Measurements from ENCODE around the gene FAAP20. TPM values are rescaled to one million over a fixed set of nuclear protein-coding genes. Genes with fewer than 3 reads are reported as not detected.
A peak's percentile ranks its signal among the peaks of the same experiment; 100 is the strongest.

Gene FAAP20
- total and polyA plus RNA-seq, 2 of the 8 experiments (the other 6 are each of a cell fraction or from before 2014, with no cell fraction given) = 58.4 to 99.8 TPM

DNA sequence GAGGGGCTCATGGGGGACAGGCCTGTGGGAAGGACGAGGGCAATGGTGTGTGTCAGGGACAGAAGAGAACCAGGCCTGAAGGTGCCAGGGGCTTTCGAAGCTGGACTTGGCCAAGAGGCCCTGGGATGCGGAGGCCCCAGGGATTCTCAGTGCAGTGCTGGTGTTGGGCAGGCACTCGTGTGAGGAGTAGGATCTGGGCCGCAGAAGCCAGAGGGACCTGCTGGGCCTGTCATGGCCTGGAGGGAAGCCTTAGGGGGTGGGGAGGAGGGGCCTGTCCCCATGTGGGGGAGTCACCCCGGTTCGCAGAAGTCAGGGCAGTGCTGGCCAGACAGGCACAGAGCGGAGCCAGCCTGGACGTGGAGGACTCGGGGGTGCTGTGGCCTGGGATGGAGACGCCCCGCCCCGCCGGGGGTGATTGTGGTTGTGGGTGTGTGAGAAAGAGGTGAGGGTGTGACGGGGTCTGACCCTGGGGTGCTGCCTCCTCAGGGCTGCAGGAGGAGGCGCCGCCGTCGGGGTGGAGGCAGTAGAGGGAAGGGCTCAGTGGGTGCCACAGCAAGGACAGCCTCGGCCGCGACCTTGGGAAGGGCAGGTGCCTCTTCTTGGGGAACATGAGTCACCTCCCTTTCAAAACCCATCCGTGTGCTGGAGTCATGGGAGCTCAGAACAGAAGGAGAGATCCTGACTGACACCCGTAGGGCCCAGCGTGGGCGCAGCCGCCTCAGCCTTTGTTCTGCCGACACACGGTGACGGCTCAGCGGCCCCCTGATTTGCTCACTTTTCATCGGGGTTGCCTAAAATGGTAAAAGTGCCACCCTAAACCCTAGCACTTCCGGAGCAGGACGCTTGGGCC lies 33.9 kb downstream of the FAAP20 start:
- CTCF ChIA-PET (ENCODE audit: partially characterized antibody) = interaction anchor here (0.6 to 1.7 kb wide), 4 partner anchors 14 to 224 kb away, joined by 3 to 7 read pairs (median 4); no protein-coding TSS in a partner anchor
- Histone ChIP-seq H2BK120ac (replicated peaks; ENCODE audit: low read depth, low read length) (no peak overlapping the region), H3K14ac (ENCODE audit: insufficient read length) (no peak overlapping the region)
- TF ChIP-seq KDM4A (IDR thresholded peaks at IDR 0.05; ENCODE audit: low read depth, low read length, severe bottlenecking) (no peak), PHF8 (conservative IDR thresholded peaks at IDR 0.05; ENCODE audit: low read depth, low read length) (no peak), RNF2 (IDR thresholded peaks at IDR 0.05; ENCODE audit: borderline replicate concordance, low read depth, low read length, missing control alignments, poor library complexity, severe bottlenecking) (no peak), POU5F1 (IDR thresholded peaks at IDR 0.05; ENCODE audit: low read depth, low read length) (no peak), CTBP2 (IDR thresholded peaks at IDR 0.05; ENCODE audit: borderline replicate concordance, insufficient read depth, insufficient read length, low read length) (no peak), NANOG (IDR thresholded peaks at IDR 0.05; ENCODE audit: insufficient read depth, low read depth, low read length, poor library complexity, severe bottlenecking) (no peak)

More for the DNA sequence above, 33.9 kb downstream of the FAAP20 start:
- Histone ChIP-seq H3K27ac (ENCODE audit: low read depth, low read length) (no peak overlapping the region), H2AFZ (ENCODE audit: low read length) (no peak overlapping the region), H2AK5ac (ENCODE audit: low read depth, low read length) (no peak overlapping the region), H3K4me2 (ENCODE audit: insufficient read depth in 1 of 2, low read depth in 2 of 2, low read length in 2 of 2) (no peak overlapping the region), H4K8ac (ENCODE audit: extremely low read depth, insufficient read depth, low read length) (peak overlapping the region; percentile 28; the same call in 1 of the 2 replicates), H4K5ac (ENCODE audit: insufficient read length, low read depth, low read length) (no peak overlapping the region), H2BK12ac (ENCODE audit: low read depth, low read length) (no peak overlapping the region), H3K56ac (replicated peaks; ENCODE audit: insufficient read length, low read depth, low read length) (no peak overlapping the region), H3K18ac (ENCODE audit: extremely low read depth, low read length) (no peak overlapping the region), H3K4me1 (replicated peaks in 1 of 4; ENCODE audit: control insufficient read depth in 3 of 4, insufficient read depth in 4 of 4, low read length in 3 of 4) (peaks cover 0 to 3% (median 0%) of the 10 kb centered on the region in 4 experiments; a peak in 2 of 7 replicates), H3K4me3 (ENCODE audit: extremely low read depth in 1 of 4, insufficient read depth in 2 of 4, low read depth in 3 of 4, low read length in 4 of 4) (no peak overlapping the region), H4K91ac (replicated peaks; ENCODE audit: insufficient read length, low read length) (no peak overlapping the region), H2BK5ac (ENCODE audit: low read depth, low read length) (no peak overlapping the region), H3K79me1 (ENCODE audit: low read depth, low read length) (peaks cover 3% of the 10 kb centered on the region; the same call in 1 of the 2 replicates), H3K23me2 (ENCODE audit: low read depth, low read length) (peaks cover under 1% of the 10 kb centered on the region; the same call in 1 of the 2 replicates), H2BK15ac (ENCODE audit: low read length) (no peak overlapping the region), H3K9me3 (ENCODE audit: insufficient read depth in 2 of 2, low read depth in 1 of 2, low read length in 1 of 2) (no peaks in the 10 kb centered on the region), H3K9ac (replicated peaks in 1 of 4; ENCODE audit: extremely low read depth in 1 of 4, low read depth in 3 of 4, low read length in 3 of 4) (no peak overlapping the region), H3K27me3 (replicated peaks in 1 of 4; ENCODE audit: control insufficient read depth in 3 of 4, extremely low read depth in 1 of 4, insufficient read depth in 3 of 4, low read length in 3 of 4) (no peaks in the 10 kb centered on the region), H2BK20ac (ENCODE audit: low read length) (no peak overlapping the region), H4K20me1 (replicated peaks in 1 of 2; ENCODE audit: control insufficient read depth in 1 of 2, insufficient read depth in 2 of 2, low read length in 2 of 2) (peaks cover 0 to 2% of the 10 kb centered on the region in 2 experiments), H3K4ac (replicated peaks; ENCODE audit: insufficient read length, low read depth, low read length) (no peak overlapping the region), H3K79me2 (ENCODE audit: control insufficient read depth in 1 of 2, insufficient read depth in 2 of 2, low read length in 2 of 2) (no peaks in the 10 kb centered on the region), H3K36me3 (ENCODE audit: control insufficient read depth in 2 of 4, insufficient read depth in 4 of 4, low read length in 3 of 4) (peaks cover 0 to 13% (median 4%) of the 10 kb centered on the region in 4 experiments; a peak in 3 of 8 replicates), H3K23ac (ENCODE audit: insufficient read length) (no peak overlapping the region)
- no peak for FAIRE-seq
- DNase-seq (ENCODE audit: low read depth in 1 of 2, low spot score in 2 of 2) = no peak
- POLR2A ChIA-PET (ENCODE audit: partially characterized antibody) = no interaction called here
- WGBS, 2 experiments (ENCODE audit: extremely low coverage in 1 of 2, insufficient coverage in 1 of 2, insufficient read length in 1 of 2, insufficient replicate concordance in 2 of 2, low coverage in 1 of 2, low lambda C conversion rate in 2 of 2, missing lambda C conversion rate in 1 of 2) = 92% methylated on average over 28 of the region's 34 CpGs; no CpG with 5 or more reads in 1 of the 2 experiments

All from H1 (cell line).